Glutamatergic neuron (in vitro differentiated cells): ENCODE results near the gene TM4SF4. TPM values are rescaled to one million over a fixed set of nuclear protein-coding genes. Genes with fewer than 3 reads are reported as not detected.
A peak's percentile ranks its signal among the peaks of the same experiment; 100 is the strongest.

ENCODE experiments used
- DNase-seq: peaks from one replicate; pipeline ENCODE4 v3.0.0; 2022
- H3K27ac Mint-ChIP-seq: one replicate; pipeline ENCODE4 v1.8.0; 2020; ENCODE audit warnings: mild to moderate bottlenecking, mixed read lengths, inconsistent platforms; ENCODE audit not compliant: unreplicated experiment
- H3K27me3 Mint-ChIP-seq: one replicate; pipeline ENCODE4 v1.8.0; 2020; ENCODE audit warnings: mild to moderate bottlenecking, moderate library complexity, mixed read lengths, inconsistent platforms; ENCODE audit not compliant: unreplicated experiment
- H3K36me3 Mint-ChIP-seq: one replicate; pipeline ENCODE4 v1.8.0; 2020; ENCODE audit warnings: mild to moderate bottlenecking, mixed read lengths, inconsistent platforms; ENCODE audit not compliant: unreplicated experiment
- H3K4me1 Mint-ChIP-seq: one replicate; pipeline ENCODE4 v1.8.0; 2020; ENCODE audit warnings: mild to moderate bottlenecking, low read depth, mixed read lengths, inconsistent platforms; ENCODE audit not compliant: unreplicated experiment
- H3K4me3 Mint-ChIP-seq: one replicate; pipeline ENCODE4 v1.8.0; 2020; ENCODE audit warnings: mild to moderate bottlenecking, mixed read lengths, inconsistent platforms; ENCODE audit not compliant: unreplicated experiment
- H3K9me3 Mint-ChIP-seq: one replicate; pipeline ENCODE4 v1.8.0; 2020; ENCODE audit warnings: mild to moderate bottlenecking, moderate library complexity, mixed read lengths, inconsistent platforms; ENCODE audit not compliant: unreplicated experiment
- CTCF ChIP-seq: fragments of 200-600 bp; sonication (generic); IDR thresholded peaks from one replicate; pipeline ENCODE4 v1.5.0; 2021; ENCODE audit not compliant: partially characterized antibody, unreplicated experiment
- total RNA-seq: library from RNA; stranded (reverse); fragmentation: NEBNext Ultra II Directional; extraction: Animal tissue kit (Norgen Biotek cat#: 25700); gene quantifications from one replicate; pipeline ENCODE4 v1.2.1, GENCODE V29; 2021; ENCODE audit not compliant: unreplicated experiment

The TM4SF4 gene
- total RNA-seq, 1 donor from 2014 or later, result not detected

GRCh38 chr3:149487598-149488197, 13.2 kb downstream of the TM4SF4 start:
- no peak overlapping the region for H3K4me3 Mint-ChIP-seq
- no peak overlapping the region for H3K27ac Mint-ChIP-seq
- H3K9me3 Mint-ChIP-seq, result no peaks in the 10 kb centered on the region
- TF ChIP-seq CTCF, result peak; percentile 73
- peak; percentile 69 for DNase-seq
- H3K36me3 Mint-ChIP-seq, result no peaks in the 10 kb centered on the region
- H3K27me3 Mint-ChIP-seq, result no peaks in the 10 kb centered on the region
- no peaks in the 10 kb centered on the region for H3K4me1 Mint-ChIP-seq

GRCh38 chr3:149489060-149489690, 14.7 kb downstream of the TM4SF4 start:
- no peak overlapping the region for H3K4me3 Mint-ChIP-seq
- H3K36me3 Mint-ChIP-seq, result no peaks in the 10 kb centered on the region
- no peaks in the 10 kb centered on the region for H3K4me1 Mint-ChIP-seq
- DNase-seq, result no peak
- peak; percentile 47 for TF ChIP-seq CTCF
- no peaks in the 10 kb centered on the region for H3K9me3 Mint-ChIP-seq
- no peak overlapping the region for H3K27ac Mint-ChIP-seq
- no peaks in the 10 kb centered on the region for H3K27me3 Mint-ChIP-seq

- TF ChIP-seq CTCF, result no peak
- Mint-ChIP-seq H3K9me3 (no peaks in the 10 kb centered on the region), H3K4me1 (no peaks in the 10 kb centered on the region)
These were observed 15.9 kb downstream of the TM4SF4 start for GRCh38 chr3:149490260-149490971.

GRCh38 chr3:149493315-149494021, 19.0 kb downstream of the TM4SF4 start:
- Mint-ChIP-seq H3K9me3 (no peaks in the 10 kb centered on the region), H3K36me3 (no peaks in the 10 kb centered on the region), H3K27ac (no peak overlapping the region)

More at GRCh38 chr3:149490260-149490971, 15.9 kb downstream of the TM4SF4 start:
- no peak overlapping the region for H3K27ac Mint-ChIP-seq
- H3K36me3 Mint-ChIP-seq, result no peaks in the 10 kb centered on the region
- no peak for DNase-seq
- no peaks in the 10 kb centered on the region for H3K27me3 Mint-ChIP-seq
- no peak overlapping the region for H3K4me3 Mint-ChIP-seq

More at GRCh38 chr3:149493315-149494021, 19.0 kb downstream of the TM4SF4 start:
- no peak for TF ChIP-seq CTCF
- Mint-ChIP-seq H3K4me3 (no peak overlapping the region), H3K27me3 (no peaks in the 10 kb centered on the region), H3K4me1 (peaks cover 1% of the 10 kb centered on the region)
- no peak for DNase-seq
